GM13977 (cell line): ENCODE measurements around the gene CTTN.

Experiments used
- DNase-seq: peaks from one replicate; pipeline ENCODE4 v3.0.0; 2012; ENCODE audit warnings: low spot score
- in situ Hi-C: fragments of 300-500 bp; cut with MboI; formaldehyde crosslinking; loops from one replicate; pipeline ENCODE4 v1.12.0; 2022; ENCODE audit warnings: low sequenced_read_pairs, low pct_unique_long_range_greater_than_20kb, mixed read lengths, inconsistent platforms; ENCODE audit not compliant: unreplicated experiment
- TF ChIP-seq, protein P1 (sequence below): IDR thresholded peaks from 2 replicates; pipeline ENCODE4 v1.5.1; 2012; ENCODE audit warnings: mild to moderate bottlenecking, control low read depth; ENCODE audit not compliant: insufficient read depth; ENCODE audit errors: extremely low read depth, missing control alignments

CTTN gene

DNA sequence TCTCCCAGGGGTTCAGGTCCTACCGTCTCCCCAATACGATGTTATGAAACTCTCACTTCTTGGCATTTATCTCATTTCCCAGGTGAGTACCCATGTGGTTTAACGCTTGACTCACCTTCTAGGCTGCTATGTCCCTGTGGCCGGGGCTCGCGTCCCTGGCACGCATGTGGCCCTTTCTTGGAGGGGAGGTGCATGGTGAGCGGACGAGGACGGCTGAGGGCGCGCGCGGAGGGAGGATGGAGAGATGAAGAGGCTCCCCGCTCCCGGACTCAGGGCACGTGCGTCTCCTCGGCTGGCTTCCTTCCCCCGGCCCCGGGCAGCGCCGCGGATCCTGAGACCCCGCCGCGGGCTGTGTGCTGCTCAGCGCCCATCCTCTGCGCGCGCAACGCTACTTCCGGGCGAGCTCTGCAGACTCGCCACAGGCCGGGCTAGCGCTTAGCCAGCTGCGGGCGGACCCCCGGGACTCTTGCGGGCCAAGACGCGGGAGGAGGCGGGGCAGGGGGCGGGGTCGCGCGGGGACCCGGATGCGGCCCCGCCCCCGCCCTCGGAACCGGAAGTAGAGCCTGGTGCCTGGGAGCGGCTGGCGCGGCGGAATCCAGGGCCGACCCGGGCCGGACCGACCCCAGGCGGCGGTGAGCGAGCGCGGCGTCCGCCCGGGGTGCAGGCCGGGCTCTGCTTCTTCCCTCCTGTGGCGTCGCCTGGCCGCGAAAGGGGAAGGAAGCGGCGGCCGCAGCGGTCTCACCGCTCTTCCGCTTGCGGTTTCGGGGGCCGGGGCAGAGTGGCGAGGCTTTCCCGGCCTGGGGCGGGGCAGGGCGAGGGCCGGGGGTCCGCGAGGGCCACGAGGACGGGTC is at the start of gene CTTN:
Gene CTTN, plus strand, starts transcription at position 547 of the 851 bp plus-strand sequence. CDS start 8,769 bp downstream, outside the sequence.
- in situ Hi-C loops: no loop called here
- DNase-seq: peak; percentile 92
- TF ChIP-seq, protein P1, sequence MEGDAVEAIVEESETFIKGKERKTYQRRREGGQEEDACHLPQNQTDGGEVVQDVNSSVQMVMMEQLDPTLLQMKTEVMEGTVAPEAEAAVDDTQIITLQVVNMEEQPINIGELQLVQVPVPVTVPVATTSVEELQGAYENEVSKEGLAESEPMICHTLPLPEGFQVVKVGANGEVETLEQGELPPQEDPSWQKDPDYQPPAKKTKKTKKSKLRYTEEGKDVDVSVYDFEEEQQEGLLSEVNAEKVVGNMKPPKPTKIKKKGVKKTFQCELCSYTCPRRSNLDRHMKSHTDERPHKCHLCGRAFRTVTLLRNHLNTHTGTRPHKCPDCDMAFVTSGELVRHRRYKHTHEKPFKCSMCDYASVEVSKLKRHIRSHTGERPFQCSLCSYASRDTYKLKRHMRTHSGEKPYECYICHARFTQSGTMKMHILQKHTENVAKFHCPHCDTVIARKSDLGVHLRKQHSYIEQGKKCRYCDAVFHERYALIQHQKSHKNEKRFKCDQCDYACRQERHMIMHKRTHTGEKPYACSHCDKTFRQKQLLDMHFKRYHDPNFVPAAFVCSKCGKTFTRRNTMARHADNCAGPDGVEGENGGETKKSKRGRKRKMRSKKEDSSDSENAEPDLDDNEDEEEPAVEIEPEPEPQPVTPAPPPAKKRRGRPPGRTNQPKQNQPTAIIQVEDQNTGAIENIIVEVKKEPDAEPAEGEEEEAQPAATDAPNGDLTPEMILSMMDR: no peak

DNA sequence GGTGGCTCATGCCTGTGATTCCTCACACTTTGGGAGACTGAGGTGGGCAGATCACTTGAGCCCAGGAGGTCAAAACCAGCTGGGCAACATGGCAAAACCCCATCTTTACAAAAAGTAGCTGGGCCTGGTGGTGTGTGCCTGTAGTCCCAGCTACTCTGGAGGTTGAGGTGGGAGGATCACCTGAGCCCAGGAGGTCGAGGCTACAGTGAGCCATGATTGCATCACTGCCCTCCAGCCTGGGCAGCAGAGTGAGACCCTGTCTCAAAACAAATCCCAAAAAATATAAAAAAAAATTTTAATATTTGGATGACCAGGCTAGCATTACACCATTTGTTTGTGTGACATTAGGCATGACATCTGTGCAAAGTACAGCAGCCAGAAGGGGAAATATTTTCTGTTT is 49.7 kb upstream of the CTTN start:
- no peak for DNase-seq
- TF ChIP-seq, protein P1: no peak
- in situ Hi-C loops: no loop called here

DNA sequence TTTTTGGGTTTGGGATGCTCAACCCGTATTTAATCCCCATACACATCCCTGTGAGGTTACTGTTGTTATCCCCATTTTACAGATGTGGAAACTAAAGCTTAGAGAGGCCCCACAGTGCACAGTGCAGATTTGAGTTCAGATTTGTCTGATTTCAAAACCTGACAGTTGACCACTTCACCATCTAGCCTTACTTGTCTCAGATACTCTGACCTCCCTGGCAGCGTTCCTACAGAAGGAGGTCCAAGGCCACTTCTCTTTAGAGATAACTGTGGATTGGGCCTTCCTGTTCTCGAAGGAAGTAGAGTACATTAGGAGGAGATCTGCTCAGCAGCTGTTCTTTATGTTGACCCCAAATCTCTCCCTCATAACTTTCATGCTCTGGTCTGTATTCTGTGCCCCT is 46.7 kb upstream of the CTTN start:
- in situ Hi-C loops: no loop called here
- TF ChIP-seq, protein P1: no peak
- no peak for DNase-seq

DNA sequence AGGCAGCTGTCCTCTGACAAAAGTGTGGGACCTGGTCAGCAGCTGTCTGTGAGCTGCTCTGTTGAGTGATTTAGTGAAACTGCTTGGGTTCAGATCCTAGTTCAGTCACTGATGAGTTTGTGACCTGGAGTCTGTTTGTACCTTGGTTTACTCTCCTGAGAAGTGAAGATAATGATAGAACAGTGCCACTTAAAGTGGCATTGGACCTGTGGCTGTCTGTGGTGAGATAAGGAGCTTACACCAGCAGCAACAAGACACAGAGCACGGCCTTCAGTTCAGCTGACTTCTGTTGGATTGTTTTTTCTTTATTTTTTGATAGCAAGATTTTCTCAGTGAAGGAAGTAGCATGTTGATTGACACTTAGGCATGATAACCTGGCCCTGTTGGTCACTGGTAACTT is 46.2 kb upstream of the CTTN start:
- in situ Hi-C loops: no loop called here
- DNase-seq: no peak
- TF ChIP-seq, protein P1: no peak

DNA sequence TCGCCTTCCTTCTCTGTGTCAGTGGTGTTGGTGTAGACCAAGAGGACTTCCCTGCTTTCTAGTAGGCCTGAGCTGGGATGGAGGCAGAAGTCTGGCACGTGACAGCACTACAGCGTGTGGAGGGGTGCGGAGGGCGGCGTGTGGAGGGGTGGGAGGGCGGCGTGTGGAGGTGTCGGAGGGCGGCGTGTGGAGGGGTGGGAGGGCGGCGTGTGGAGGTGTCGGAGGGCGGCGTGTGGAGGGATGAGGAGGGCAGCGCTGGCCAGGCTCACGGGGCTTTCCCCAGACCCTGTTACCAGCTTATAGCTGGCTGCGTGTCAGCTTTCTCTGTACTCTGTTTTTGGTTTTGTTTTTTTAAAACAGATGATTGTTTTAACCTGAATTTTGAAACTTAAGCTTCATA is 45.7 kb upstream of the CTTN start:
- no peak for DNase-seq
- TF ChIP-seq, protein P1: no peak
- in situ Hi-C loops: no loop called here

DNA sequence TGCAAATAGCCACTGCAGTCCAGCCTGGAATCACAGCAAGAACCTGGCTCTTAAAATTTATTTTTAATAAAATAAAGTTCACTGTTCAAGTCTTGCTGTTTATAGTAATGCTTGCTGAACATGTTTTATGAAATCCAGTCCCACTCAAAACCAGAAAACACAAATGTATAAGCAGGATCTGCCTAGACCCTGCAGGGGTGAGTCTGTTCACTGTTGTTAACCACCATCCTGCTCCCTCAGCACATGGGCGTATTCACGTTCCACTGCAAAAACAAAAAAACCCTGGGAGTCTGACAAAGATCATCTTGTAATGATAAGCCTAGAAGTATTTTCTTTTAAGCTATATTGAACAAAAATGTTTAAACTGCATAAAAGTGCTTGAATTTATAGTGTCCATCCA is 45.0 kb upstream of the CTTN start:
- in situ Hi-C loops: no loop called here
- TF ChIP-seq, protein P1: no peak
- no peak for DNase-seq
